GM21447 (cell line): Measurements from ENCODE around the gene DLL1.

Experiments used
- ATAC-seq: cut with Tn5 transposase; IDR thresholded peaks from one replicate; pipeline ENCODE4 v1.9.1; 2021; ENCODE audit not compliant: unreplicated experiment

DLL1 gene

GRCh38 chr6:170234419-170234818, 56.5 kb downstream of the DLL1 start:
- ATAC-seq = no peak

- no peak for ATAC-seq
These were observed 57.3 kb downstream of the DLL1 start for GRCh38 chr6:170233286-170234205.
